Fibroblast of villous mesenchyme (primary cell): ENCODE measurements around the gene ZNF561. TPM values are rescaled to one million over a fixed set of nuclear protein-coding genes. Genes with fewer than 3 reads are reported as not detected.
"Not testable (repeated sequence)": the region's sequence is repeated elsewhere in the genome, so short reads cannot be mapped to it uniquely, and the experiment has no call there.

Experiments
- DNase-seq: peaks from one replicate; pipeline ENCODE4 v3.0.0-alpha.2; 2010; ENCODE audit warnings: low read depth
- H3K4me3 ChIP-seq: 2 replicates; pipeline ENCODE4 v1.5.1; 2011; ENCODE audit warnings: low read depth, mild to moderate bottlenecking, low read length
- total RNA-seq: library from RNA; depleted of rRNA; stranded (reverse); fragments of >200 nt; gene quantifications from 2 replicates; pipeline ENCODE4 v1.2.3, GENCODE V29; 2012
- TF ChIP-seq, protein P1 (sequence below): IDR thresholded peaks from 2 replicates; pipeline ENCODE4 v1.5.1; 2012; ENCODE audit warnings: low read depth, mild to moderate bottlenecking, low read length; ENCODE audit not compliant: insufficient read depth

ZNF561 gene
- total RNA-seq, 1 donor, result 57.9 TPM

DNA sequence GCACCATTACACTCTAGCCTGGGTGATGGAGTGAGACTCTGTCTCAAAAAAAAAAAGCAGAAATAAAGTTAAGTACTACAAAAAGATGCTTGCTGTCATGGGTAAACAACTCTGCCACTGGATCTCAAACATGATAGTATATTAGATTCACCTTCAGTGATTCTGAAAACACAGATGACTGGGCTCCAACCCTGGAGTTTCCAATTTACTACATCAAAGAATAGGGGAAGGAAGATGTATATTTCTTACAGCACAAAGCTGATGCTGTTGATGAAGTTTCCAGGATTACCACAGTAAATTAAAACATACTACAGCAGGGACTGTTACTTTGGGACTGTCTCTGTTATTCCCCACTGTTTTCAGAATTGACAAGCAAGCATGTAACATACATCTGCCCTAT lies 5.2 kb downstream of the ZNF561 start:
- no peak overlapping the region for H3K4me3 ChIP-seq
- no peak for DNase-seq
- TF ChIP-seq, protein P1, sequence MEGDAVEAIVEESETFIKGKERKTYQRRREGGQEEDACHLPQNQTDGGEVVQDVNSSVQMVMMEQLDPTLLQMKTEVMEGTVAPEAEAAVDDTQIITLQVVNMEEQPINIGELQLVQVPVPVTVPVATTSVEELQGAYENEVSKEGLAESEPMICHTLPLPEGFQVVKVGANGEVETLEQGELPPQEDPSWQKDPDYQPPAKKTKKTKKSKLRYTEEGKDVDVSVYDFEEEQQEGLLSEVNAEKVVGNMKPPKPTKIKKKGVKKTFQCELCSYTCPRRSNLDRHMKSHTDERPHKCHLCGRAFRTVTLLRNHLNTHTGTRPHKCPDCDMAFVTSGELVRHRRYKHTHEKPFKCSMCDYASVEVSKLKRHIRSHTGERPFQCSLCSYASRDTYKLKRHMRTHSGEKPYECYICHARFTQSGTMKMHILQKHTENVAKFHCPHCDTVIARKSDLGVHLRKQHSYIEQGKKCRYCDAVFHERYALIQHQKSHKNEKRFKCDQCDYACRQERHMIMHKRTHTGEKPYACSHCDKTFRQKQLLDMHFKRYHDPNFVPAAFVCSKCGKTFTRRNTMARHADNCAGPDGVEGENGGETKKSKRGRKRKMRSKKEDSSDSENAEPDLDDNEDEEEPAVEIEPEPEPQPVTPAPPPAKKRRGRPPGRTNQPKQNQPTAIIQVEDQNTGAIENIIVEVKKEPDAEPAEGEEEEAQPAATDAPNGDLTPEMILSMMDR, result no peak

DNA sequence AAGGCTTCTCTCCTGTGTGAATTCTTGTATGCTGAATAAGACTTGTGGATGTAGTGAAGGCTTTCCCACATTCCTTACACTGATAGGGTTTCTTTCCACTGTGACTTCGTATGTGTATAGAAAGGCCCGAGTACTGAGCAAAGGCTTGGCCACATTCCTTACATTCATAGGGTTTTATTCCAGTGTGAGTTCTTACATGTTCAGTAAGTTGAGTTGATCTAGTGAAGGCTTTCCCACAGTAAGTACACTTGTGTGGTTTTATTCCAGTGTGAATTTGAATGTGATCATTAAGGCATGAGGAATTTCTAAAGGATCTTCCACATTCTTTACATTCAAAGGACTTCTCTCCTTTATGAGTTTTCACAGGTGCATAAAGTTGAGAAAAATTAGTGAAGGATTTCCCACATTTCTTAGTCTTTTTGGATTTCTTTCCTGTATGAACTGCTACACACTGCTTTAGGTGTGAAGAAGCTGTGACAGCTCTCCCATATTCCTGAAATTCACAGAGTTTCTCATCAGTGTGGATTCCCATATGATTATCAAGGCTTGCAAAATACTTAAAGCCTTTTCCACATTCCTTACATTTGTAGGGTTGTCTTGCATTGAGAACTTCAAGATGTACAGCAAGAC lies 10.4 kb downstream of the ZNF561 start:
- TF ChIP-seq, protein P1, result no peak
- H3K4me3 ChIP-seq, result no peak overlapping the region
- no peak for DNase-seq

DNA sequence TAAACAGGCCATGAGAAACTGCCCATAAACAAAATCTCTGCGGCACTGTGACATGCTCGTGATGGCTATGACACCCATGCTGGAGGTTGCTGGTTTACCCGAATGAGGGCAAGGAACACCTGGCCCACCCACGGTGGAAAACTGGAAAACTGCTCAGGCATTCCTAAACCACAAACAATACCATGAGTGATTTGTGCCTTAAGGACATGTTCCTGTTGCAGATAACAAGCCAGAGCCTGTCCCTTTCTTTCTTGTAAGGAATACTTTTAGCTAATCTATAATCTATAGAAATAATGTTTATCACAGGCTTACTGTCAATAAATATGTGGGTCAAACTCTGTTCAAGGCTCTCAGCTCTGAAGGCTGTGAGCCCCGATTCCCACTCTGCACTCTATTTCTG lies 12.1 kb downstream of the ZNF561 start:
- H3K4me3 ChIP-seq, result no peak overlapping the region
- DNase-seq, result no peak
- TF ChIP-seq, protein P1, result no peak

DNA sequence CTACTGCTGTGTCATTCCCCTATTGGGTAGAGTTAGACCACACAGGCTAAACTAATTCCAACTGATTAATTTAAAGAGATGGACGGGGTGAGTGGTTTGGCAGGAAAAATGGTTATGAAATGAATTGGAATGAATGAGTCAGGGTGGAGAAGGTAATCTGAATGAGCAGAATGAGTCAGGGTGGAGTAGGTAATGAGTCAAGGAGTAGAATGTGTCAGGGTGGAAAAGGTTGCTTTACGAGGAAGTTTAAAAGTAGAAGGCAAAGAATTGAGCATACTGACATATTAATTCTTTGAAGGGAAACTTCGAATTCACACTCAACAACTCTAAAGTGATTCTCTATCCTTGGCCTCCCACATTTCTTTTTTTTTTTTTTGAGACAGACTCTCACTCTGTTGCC lies 24.0 kb downstream of the ZNF561 start:
- TF ChIP-seq, protein P1, result no peak
- peak; percentile 35 for DNase-seq
- H3K4me3 ChIP-seq, result no peak overlapping the region

DNA sequence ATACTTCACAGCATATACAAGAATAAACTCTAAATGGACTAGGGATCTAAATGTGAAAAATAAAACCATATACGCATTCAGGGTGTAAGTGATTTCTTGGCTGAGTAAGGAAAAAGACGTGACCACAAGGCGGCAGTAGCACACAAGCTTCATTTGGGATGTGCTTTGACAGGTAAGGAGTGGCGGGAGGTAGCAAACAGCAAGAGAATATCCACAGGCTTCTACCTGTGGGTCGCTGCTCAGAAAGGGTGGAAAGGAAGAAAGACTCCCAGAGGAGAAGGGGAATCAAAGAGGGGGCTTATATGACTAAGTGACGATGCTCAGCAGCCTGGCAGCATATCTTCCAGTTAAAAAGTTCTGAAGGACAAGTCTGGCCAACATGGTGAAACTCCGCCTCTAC lies 34.3 kb downstream of the ZNF561 start:
- DNase-seq, result peak; percentile 68
- no peak overlapping the region for H3K4me3 ChIP-seq
- TF ChIP-seq, protein P1, result peak; percentile 78

DNA sequence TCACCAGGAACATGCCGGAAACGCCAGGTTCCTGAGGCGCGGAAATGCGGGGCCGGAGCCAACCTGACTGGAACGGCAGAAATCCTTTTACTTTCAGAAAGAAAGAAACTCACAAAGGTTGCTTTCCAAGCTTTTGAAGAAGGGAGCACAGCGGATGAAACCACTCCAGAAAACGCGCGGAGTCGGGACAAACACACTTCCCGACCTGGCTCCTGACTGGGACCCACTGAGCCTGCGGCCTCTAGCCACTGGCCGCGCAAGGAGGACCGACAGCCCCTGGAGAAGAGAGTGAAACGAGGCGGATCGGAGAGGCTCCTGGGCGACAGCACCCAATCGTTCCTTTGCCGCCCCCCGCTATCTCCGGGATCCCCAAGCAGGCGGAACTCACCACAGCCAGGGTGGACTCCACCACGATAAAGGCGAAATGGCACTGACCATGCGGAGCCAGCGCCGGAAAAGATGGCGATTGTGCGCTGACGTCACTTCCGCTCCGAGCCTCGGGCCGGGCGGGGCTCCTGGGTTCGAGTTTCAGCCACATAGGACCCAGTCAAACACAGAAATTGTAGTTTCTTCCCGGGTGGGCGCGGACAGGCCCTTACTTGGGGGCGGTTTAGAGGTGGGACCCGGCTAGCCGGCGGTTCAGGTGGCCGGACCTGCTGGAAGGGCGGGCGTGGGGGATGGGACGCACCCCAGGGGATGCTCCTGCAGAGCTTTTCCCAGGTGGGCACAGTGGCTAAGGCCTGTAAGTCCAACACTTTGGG lies 36.8 kb downstream of the ZNF561 start, which contains the start of gene ZNF121:
TSS of gene ZNF121 (minus strand) at position 432 of the 761 bp plus-strand sequence. CDS start 16,407 bp downstream, outside the sequence.
- peak; percentile 78 for DNase-seq
- TF ChIP-seq, protein P1, result no peak
- H3K4me3 ChIP-seq, result peak within 1 kb of the TSS; percentile 86

DNA sequence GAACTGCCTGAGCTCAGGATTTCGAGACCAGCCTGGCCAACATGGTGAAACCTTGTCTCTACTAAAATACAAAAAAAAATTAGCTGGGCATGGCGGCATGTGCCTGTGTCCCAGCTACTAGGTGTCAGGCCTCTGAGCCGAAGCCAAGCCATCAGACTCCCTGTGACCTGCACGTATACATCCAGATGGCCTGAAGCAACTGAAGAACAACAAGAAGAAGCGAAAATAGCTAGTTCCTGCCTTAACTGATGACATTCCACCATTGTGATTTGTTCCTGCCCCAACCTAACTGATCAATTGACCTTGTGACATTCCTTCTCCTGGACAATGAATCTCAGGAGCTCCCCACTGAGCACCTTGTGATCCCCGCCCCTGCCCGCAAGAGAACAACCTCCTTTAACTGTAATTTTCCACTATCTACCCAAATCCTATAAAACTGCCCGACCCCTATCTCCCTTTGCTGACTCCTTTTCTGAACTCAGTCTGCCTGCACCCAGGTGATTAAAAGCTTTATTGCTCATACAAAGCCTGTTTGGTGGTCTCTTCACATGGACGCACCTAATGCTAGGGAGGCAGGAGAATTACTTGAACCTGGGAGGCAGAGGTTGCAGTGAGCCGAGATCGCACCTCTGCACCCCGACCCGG lies 38.8 kb downstream of the ZNF561 start:
- not testable (repeated sequence) for H3K4me3 ChIP-seq, DNase-seq
